GM21381 (cell line): ENCODE measurements around the gene NIPA2.
"Not testable (repeated sequence)": the region's sequence is repeated elsewhere in the genome, so short reads cannot be mapped to it uniquely, and the experiment has no call there.

Source experiments
- ATAC-seq: cut with Tn5 transposase; IDR thresholded peaks from one replicate; pipeline ENCODE4 v1.9.1; 2021; ENCODE audit warnings: mild to moderate bottlenecking, moderate library complexity; ENCODE audit not compliant: unreplicated experiment

Gene NIPA2

DNA sequence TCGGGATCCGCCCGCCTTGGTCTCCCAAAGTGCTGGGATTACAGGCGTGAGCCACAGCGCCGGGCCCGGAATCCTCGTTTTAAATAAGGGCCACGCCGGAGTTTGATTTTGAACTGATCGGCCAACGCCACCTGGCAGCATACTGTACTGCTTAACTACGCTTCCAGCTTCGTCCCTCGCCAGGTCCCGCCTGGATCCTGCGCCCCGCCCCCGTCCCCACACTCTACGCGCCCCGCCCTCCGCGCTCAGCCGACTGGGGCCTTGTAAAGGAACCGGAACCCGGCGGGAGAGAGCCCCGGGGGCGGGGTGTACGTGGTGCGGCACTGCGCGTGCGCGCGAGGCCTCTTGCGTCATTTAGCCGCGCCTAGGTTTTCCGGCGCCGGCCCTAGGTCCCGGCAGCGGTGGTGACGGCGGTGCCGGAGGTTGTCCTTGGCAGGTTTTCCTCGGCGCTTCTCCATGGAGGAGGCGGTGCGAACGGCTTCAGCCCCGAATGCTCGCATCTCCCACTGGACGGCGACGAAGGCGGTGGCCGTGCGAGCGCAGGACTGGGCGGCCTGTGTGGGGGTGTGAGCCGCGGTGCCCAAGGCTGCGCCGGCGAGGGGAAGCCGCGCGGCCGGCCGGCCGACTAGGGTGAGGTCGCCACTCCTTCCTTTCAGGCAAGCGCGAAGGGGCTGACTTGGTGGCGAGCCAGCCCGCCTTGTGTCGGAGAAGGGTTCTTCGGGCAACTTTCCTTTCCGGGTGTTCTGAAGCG lies at the start of gene NIPA2:
Gene NIPA2 (plus strand): TSS at position 375 of the 751 bp plus-strand sequence. CDS start 13,066 bp downstream, outside the sequence.
- ATAC-seq, result peak; percentile 74

DNA sequence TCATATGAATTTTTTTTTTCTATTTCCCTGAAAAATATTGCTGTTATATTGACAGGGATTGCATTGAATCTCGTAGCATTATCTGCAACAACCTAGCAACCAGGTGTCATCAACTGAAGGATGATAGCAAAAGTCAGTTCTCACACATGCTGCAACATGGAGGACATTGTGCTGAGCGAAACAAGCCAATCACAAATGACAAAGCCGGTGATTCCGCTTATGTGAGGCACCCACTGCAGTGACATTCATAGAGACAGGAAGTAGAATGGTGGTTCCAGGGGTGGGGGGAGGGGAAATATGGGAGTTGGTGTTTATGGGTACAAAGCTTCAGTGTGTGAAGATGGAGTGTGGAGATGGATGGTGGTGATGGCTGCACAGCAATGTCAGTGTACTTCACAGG lies 44.4 kb upstream of the NIPA2 start:
- ATAC-seq, result no peak

- no peak for ATAC-seq
These were observed 43.8 kb upstream of the NIPA2 start for GRCh38 chr15:22794621-22795167.

DNA sequence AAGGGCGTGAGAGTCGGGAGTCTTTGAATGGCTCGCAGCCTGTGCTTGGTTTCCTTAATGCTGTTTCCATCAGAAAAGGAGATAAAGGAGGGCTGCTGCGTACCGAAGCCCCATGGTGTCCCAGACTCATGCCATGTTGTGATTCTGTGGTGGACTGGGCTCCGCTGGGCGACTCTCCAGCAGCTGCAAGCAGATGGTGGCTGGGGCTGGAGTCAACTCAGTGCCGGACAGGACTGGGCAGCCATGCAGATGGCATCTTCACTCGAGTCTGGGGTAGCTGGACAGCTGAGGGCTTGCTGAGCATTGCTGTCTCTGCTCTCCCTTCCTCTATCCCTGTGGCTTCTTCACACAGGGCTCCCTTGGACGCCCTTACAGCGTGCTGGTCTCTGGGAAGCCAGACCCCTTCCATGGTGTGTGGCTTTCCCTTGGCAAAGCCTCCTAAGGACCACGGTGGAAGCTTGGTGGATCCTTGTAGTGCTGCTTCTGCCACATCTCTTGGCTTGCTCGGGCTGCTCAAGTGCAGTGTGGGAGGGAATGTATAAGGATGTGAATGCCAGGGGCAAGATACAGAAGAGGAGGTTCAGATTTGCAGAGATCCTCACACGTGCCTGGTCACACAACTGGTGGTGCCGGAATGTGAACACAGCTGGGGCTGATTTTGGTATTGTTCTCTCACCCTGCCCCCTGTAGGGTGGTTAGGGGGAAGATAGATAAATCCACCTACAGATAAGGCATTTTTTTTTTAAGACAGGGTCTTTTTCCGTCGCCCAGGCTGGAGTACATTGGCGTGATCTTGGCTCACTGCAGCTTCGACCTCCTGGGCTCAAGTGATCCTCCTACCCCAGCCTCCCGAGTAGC lies 43.0 kb upstream of the NIPA2 start:
- no peak for ATAC-seq

DNA sequence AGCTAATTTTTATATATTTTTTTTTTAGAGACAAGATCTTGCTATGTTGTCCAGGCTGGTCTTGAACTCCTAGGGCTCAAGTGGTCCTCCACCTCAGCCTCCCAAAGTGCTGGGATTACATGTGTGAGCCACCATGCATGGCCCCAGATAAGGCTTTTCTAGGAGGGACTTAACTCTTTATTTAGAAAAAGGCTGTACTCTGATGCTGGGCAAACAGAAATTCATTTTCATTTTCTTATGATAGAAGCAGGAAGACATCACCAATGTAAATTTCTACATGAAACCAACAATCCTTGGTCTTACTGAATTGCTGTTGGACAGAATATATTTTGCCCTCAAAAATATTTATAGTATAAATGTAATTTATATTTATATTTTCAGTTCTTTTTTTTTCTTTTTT lies 42.4 kb upstream of the NIPA2 start:
- ATAC-seq, result no peak

GRCh38 chr15:22799902-22800301 lies 38.6 kb upstream of the NIPA2 start:
- ATAC-seq, result no peak

DNA sequence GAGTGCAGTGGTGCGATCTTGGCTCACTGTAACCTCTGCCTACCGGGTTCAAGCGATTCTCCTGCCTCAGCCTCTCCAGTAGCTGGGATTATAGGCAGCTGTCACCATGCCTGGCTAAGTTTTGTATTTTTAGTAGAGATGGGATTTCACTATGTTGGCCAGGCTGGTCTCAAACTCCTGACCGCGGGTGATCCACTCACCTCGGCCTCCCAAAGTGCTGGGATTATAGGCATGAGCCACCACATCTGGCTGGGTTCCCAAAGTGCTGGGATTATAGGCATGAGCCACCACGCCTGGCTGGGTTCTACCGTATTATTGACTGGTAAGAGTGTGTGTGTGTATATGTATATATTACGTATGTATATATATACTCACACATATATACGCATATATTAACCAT lies 35.5 kb upstream of the NIPA2 start:
- ATAC-seq, result not testable (repeated sequence)

DNA sequence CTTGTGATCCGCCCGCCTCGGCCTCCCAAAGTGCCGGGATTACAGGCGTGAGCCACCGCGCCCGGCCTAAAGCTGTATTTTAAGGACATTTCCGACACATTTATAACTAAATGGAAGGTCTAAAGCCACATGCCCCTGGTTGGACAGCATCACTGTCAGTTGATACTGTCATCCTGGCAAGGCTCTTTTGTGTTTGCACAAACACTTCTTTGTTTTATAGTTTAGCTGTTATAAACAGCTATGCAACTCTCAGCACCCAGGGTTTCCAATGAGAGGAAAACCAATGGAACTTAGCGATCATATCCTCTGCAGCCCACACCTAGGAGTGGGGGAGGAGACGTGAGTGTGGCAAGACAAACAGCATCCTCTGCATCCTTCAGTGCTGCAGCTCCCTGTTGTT lies 32.3 kb upstream of the NIPA2 start:
- ATAC-seq, result no peak

DNA sequence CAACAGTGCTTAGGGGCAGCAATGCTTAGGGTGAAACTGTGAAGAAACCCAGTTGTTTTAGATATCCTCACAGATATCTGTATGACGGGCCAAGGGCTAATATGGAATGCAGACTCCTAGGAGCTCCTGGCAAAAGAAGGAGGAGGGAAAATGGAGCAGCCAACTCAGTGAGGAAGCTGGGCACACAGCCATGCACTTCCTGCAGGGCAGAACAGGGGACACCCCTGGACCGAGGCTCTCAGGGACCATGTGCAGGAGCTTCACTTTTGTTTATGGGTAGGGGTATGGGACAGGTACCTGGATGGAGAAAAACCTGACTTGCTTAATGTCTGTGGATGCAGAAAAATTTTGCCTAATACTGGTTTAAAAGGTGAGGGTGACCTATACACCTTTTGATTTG lies 31.8 kb upstream of the NIPA2 start:
- ATAC-seq, result no peak

DNA sequence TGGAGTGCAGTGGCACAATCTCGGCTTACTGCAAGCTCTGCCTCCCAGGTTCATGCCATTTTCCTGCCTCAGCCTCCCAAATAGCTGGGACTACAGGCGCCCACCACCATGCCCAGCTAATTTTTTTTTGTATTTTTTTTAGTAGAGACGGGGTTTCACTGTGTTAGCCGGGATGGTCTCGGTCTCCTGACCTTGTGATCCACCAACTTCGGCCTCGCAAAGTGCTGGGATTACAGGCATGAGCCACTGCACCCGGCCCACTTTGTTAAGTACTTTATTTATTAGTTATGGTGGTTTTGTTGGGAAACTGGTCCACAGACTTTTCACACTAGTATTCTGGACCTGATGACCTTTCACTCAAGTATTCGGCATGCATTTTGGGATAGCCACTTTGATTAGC lies 30.6 kb upstream of the NIPA2 start:
- ATAC-seq, result not testable (repeated sequence)

DNA sequence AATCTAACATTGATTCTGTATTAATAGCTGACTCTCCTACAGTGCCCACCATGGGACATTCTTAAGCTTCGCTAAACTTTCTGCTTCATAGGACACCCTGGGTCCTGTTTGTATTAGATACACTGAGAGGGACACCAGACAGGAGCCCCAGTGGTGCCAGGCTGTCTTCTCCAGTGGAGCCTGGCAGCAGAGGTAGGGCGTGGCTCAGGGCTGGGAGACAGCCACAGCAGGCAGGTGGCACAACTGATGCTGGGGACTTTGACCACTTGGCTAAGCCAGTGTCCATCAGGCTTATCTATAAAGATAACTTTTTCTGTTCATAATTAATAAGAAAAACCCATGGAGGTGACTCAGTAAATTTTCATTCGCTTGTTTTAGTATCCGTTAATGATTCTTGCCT lies 30.2 kb upstream of the NIPA2 start:
- ATAC-seq, result no peak

- ATAC-seq, result no peak
These were observed 29.6 kb upstream of the NIPA2 start for GRCh38 chr15:22808761-22809280.

DNA sequence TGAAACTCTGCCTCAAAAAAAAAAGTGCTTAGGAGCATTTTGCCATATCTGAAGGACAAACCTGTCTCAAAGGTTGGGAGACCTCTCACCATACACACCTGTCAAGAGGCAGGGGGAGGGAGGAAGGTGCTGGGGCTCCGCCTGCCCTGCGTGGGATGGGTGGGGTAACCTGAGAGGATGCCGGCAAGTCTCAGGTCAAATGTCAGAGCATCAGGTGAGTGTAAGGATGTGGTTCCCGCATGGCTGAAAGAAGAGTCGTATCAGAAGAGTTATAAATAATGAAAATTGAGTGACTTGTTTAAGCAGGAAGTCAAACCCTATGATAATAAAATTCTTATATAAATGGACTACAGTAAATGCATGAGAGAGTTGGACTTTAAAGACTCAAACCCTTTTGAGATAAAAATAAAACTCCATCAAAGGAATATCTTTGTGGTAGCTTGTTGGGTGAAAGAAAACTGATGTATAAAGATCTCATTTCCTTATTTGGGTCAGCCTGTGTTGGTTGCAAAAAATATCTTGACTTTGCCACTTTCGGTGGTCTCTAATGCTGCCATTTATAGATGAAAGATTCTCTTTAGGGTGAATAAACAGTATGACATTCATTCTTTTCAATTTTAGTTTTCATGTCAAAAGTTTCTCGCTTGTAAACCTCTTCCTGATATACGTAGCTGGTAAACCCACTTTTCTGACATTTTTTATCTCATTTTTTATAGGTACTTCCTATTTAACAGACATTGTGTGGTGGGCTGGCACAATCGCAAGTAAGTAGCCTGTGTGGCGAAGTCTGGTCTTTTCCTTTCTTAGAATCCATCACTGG lies 28.2 kb upstream of the NIPA2 start:
- peak; percentile 42 for ATAC-seq

- ATAC-seq, result no peak
These were observed 27.6 kb upstream of the NIPA2 start for GRCh38 chr15:22810853-22811338.

GRCh38 chr15:22811640-22812039 lies 26.8 kb upstream of the NIPA2 start:
- no peak for ATAC-seq

DNA sequence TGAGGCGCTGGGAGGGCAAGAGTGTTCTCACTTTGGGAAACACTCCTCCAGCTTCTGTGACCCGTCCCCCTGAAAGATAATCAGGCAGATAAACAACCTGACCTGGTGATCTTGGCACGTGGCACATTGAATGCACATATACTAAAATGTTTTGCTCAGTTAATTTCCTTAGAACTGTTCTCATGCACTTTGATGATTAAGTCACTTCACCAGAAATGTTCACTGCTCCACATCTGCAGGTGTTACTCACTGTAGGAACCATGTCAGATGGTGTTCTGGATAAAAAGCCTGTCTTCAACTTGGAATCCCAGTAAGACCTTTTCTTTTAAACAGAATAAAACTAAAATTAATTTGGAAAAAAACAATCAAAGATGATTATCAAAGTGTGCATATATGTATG lies 24.6 kb upstream of the NIPA2 start:
- no peak for ATAC-seq

DNA sequence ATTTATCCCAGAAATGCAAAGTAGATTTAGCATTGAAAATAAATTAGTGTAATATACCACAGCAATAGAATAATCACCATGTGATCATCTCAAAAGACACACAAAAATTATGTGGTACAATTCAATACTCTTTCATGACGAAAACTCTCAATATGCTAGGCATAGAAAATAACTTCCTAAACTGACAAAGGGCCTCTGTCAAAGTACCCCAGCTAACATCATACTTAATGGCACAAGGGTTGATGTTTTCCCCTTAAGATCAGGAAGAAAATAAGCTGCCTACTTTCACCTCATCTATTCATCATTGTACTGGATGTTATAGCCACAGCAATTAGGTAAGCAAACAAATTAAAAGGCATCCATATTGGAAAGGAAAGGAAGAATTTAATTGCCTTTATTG lies 22.7 kb upstream of the NIPA2 start:
- ATAC-seq, result no peak

DNA sequence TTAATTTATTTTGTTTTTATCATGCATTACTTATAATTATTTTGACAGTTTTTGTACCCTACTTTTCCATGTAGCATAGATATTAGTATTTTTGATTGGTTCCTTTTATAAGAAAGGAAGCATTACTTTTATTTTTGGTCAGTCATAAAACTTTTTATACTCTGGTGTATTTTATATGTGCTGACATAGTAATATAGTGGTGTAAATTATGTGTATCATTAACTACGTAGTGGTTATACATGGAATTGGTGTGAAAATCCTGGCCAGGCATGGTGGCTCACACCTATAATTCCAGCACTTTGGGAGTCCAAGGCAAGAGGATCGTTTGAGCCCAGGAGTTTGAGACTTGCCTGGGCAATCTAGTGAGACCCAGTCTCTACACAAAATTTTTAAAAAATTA lies 18.8 kb upstream of the NIPA2 start:
- ATAC-seq, result no peak

DNA sequence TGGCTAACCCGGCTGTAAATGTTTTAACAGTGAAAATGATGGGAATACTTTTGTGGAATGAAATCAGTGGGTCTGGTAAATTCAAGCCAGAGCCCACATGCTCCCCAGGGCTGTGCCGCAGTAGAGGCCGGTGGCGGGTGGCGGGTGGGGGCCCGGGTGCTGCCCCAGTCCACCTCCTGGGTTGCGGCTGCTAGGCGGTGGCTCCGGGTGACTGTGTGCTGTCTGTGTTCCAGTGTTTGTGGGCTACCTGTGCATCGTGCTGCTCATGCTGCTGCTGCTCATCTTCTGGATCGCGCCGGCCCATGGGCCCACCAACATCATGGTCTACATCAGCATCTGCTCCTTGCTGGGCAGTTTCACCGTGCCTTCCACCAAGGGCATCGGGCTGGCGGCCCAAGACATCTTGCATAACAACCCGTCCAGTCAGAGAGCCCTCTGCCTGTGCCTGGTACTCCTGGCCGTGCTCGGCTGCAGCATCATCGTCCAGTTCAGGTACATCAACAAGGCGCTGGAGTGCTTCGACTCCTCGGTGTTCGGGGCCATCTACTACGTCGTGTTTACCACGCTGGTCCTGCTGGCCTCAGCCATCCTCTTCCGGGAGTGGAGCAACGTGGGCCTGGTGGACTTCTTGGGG lies 14.9 kb upstream of the NIPA2 start:
- no peak for ATAC-seq

DNA sequence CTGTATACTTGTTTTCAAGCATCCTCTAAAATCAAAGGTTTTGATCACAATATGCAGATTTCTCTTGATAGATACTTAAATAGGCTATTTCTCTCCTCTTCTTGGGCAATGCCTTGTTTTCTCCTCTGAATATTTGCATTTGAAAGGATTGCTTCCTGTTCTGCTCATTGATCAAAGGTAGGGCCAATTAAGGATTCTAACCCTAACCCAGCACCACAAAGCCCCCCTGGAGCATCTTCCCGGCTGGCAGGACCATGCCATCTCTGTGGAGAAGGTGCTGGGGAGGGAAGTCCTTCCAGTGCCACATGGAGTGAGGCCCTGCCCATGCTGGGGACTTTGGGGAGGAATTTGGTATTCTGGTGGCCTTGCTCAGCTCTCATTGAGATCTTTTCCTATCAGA lies 11.3 kb upstream of the NIPA2 start:
- ATAC-seq, result no peak
